PC-9 (cell line): Measurements from ENCODE around the gene GH1. TPM values are rescaled to one million over a fixed set of nuclear protein-coding genes. Genes with fewer than 3 reads are reported as not detected.

Experiments
- BruUV-seq: library from RNA; stranded (reverse); fragments of 400-500 nt; replicated peaks from 2 replicates; lab custom pipeline; 2021; lab: Mats Ljungman, UMichigan
- CTCF ChIA-PET: fragments of 300-600 bp; sonication (Branson Sonifier 250); formaldehyde crosslinking; loops from one replicate; lab custom pipeline; 2022; ENCODE audit warnings: antibody characterized with exemption; lab: Charles Lee
- POLR2A ChIA-PET: fragments of 300-600 bp; sonication (Branson Sonifier 250); formaldehyde crosslinking; loops from one replicate; lab custom pipeline; 2022; ENCODE audit warnings: antibody characterized with exemption; ENCODE audit not compliant: unreplicated experiment; lab: Charles Lee
- DNase-seq, 2 experiments: peaks; one replicate each; pipeline versions ENCODE4 v3.0.0 to v3.0.0-alpha.2; 2015 to 2022; ENCODE audit warnings: mixed read lengths in 1 of 2
- H2AFZ ChIP-seq: fragments of 200-600 bp; sonication (generic); 2 replicates; pipeline ENCODE4 v1.8.1; 2017; ENCODE audit warnings: antibody characterized with exemption
- H3F3A ChIP-seq: fragments of 200-600 bp; sonication (generic); 2 replicates; pipeline ENCODE4 v1.8.1; 2017; ENCODE audit warnings: antibody characterized with exemption, mild to moderate bottlenecking, low read depth; ENCODE audit not compliant: insufficient read depth
- H3K27ac ChIP-seq: fragments of 200-600 bp; sonication (generic); 2 replicates; pipeline ENCODE4 v1.6.1; 2016; ENCODE audit warnings: mixed run types
- H3K27me3 ChIP-seq: fragments of 200-600 bp; sonication (generic); 2 replicates; pipeline ENCODE4 v1.6.1; 2016; ENCODE audit warnings: low read depth, mixed run types; ENCODE audit not compliant: insufficient read depth
- H3K36me3 ChIP-seq: fragments of 200-600 bp; sonication (generic); 2 replicates; pipeline ENCODE4 v1.6.1; 2016; ENCODE audit warnings: low read depth, mixed run types
- H3K4me1 ChIP-seq: fragments of 200-600 bp; sonication (generic); replicated peaks from 2 replicates; pipeline ENCODE4 v1.6.1; 2016; ENCODE audit warnings: mixed run types; ENCODE audit not compliant: insufficient read depth
- H3K4me2 ChIP-seq: fragments of 200-600 bp; sonication (generic); 2 replicates; pipeline ENCODE4 v1.6.1; 2017; ENCODE audit warnings: mixed run types
- H3K4me3 ChIP-seq: fragments of 200-600 bp; sonication (generic); 2 replicates; pipeline ENCODE4 v1.6.1; 2016; ENCODE audit warnings: mixed run types
- H3K79me2 ChIP-seq: fragments of 200-600 bp; sonication (generic); 2 replicates; pipeline ENCODE4 v1.6.1; 2017; ENCODE audit warnings: low read depth, mixed run types
- H3K9me2 ChIP-seq: fragments of 200-600 bp; sonication (generic); 2 replicates; pipeline ENCODE4 v1.8.1; 2017; ENCODE audit warnings: mild to moderate bottlenecking; ENCODE audit not compliant: insufficient read depth
- H3K9me3 ChIP-seq: fragments of 200-600 bp; sonication (generic); 2 replicates; pipeline ENCODE4 v1.8.1; 2016; ENCODE audit warnings: low read depth; ENCODE audit not compliant: insufficient read depth
- H4K20me1 ChIP-seq: fragments of 200-600 bp; sonication (generic); 2 replicates; pipeline ENCODE4 v1.8.1; 2017; ENCODE audit not compliant: insufficient read depth
- EZH2 ChIP-seq: fragments of 200-600 bp; sonication (generic); IDR thresholded peaks from 2 replicates; pipeline ENCODE4 v1.8.0; 2017; ENCODE audit warnings: antibody characterized with exemption, low read depth
- intact Hi-C: fragments of 100-400 bp; cut with micrococcal nuclease; formaldehyde crosslinking; loops from one replicate; pipeline ENCODE4 v1.10.0; 2022; ENCODE audit not compliant: unreplicated experiment
- total RNA-seq: library from RNA; stranded (reverse); gene quantifications from 2 replicates; pipeline ENCODE4 v1.2.3, GENCODE V29; 2021
- TF ChIP-seq, protein P1 (sequence below): fragments of 200-600 bp; sonication (generic); conservative IDR thresholded peaks from 2 replicates; pipeline ENCODE4 v1.6.1; 2017; ENCODE audit warnings: mixed run types, antibody characterized with exemption, mild to moderate bottlenecking, moderate library complexity

Gene GH1
- total RNA-seq, 1 experiment from 2014 or later = not detected

DNA sequence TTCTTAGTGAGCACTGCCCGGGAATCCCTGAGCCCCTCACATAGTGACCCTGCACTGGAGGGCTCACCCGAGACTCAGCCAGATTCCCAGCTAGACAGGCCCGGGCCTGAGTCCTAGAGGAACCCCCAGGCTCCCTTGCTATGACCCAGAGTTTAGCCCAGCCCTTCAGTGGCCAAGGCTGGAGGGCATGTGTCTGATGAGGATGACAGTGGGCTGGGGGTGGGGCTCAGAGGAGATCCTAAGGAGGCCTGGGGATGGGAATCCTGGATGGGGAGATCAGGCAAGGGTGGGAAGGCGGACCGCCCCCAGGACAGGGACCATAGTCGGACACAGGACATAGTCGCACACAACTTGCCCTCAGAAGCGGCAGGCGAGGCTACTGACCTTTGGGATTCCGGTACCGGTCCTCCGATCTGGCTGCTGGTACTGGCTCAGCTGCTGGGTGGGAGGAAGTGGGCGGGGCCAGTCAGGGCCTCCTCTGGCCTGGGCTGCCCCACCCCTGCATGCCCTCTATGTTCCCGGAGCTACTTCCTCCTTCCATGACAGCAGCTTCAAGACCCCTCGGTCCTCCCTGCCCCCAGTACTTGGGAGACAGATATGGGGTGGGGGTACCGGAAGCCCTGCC, 12.4 kb upstream of the GH1 start:
- no peaks in the 10 kb centered on the region for H3K9me3 ChIP-seq
- intact Hi-C loops = no loop called here
- no peak overlapping the region for H3K4me3 ChIP-seq
- no peaks in the 10 kb centered on the region for H3F3A ChIP-seq
- H3K4me1 ChIP-seq = no peaks in the 10 kb centered on the region
- CTCF ChIA-PET = no interaction called here
- H3K4me2 ChIP-seq = no peak overlapping the region
- no TSS peak for BruUV-seq
- no peak overlapping the region for H2AFZ ChIP-seq
- no peaks in the 10 kb centered on the region for H3K36me3 ChIP-seq
- no peaks in the 10 kb centered on the region for H3K9me2 ChIP-seq
- H3K79me2 ChIP-seq = no peaks in the 10 kb centered on the region
- H3K27ac ChIP-seq = no peak overlapping the region
- H4K20me1 ChIP-seq = no peaks in the 10 kb centered on the region
- DNase-seq = no peak
- POLR2A ChIA-PET = no interaction called here
- H3K27me3 ChIP-seq = peaks cover 14% of the 10 kb centered on the region; the same call in 1 of the 2 replicates
- TF ChIP-seq, protein P1, sequence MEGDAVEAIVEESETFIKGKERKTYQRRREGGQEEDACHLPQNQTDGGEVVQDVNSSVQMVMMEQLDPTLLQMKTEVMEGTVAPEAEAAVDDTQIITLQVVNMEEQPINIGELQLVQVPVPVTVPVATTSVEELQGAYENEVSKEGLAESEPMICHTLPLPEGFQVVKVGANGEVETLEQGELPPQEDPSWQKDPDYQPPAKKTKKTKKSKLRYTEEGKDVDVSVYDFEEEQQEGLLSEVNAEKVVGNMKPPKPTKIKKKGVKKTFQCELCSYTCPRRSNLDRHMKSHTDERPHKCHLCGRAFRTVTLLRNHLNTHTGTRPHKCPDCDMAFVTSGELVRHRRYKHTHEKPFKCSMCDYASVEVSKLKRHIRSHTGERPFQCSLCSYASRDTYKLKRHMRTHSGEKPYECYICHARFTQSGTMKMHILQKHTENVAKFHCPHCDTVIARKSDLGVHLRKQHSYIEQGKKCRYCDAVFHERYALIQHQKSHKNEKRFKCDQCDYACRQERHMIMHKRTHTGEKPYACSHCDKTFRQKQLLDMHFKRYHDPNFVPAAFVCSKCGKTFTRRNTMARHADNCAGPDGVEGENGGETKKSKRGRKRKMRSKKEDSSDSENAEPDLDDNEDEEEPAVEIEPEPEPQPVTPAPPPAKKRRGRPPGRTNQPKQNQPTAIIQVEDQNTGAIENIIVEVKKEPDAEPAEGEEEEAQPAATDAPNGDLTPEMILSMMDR = no peak
- TF ChIP-seq EZH2 = no peak

DNA sequence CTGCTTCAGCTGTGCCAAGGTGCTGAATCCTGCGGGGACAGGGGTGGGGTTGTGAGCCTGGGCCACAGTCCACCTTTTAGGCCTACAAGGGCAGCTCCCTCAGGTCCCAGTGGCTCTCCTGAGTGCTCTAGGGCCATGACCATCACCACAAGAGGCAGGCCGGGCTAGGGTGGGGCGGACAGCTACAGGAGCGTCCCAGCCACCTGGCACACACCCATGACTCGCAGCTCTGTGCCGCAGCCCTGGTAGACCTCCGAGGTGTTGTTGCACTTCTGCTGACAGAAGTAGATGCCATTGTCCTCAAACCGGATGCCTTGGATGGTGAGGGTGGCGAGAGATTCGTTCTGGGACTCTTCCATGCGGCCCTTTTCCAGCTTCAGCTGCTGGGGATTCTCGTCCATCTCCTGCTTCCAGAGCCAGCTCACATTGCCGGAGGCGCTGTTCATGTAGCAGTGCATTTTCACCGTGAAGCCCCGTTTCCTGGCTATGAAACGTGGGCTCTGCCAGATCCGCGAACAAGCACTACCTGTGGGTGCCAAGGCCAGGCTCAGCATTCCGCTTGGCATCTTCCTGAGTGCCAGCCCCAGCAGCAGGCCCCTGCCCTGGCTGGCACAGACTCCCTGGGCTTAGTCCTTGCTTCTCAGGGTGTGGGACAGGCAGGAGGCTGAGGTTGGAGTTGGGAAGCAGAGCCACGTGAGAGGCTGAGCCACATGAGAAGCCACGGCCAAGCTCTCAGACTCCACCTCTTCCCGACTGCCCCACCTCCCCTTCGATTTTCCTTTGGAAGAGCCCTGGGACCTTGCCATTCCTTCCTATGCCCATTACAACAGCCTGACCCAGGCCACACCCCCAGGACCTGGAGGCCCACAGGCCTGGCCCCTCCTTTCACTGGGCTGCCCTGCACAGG, 11.5 kb upstream of the GH1 start:
- no peaks in the 10 kb centered on the region for H3K4me1 ChIP-seq
- intact Hi-C loops = no loop called here
- no peak for DNase-seq

More for the DNA sequence above, 11.5 kb upstream of the GH1 start:
- H4K20me1 ChIP-seq = no peaks in the 10 kb centered on the region
- TF ChIP-seq, protein P1 = no peak
- no peak for TF ChIP-seq EZH2
- no peak overlapping the region for H3K4me2 ChIP-seq
- ChIA-PET POLR2A (interaction anchor here (0.6 kb wide), 1 partner anchor 75 kb away, joined by 4 read pairs; no protein-coding TSS in a partner anchor), CTCF (interaction anchor here (0.5 to 0.6 kb wide), 2 partner anchors 78 to 91 kb away, joined by 4 read pairs; no protein-coding TSS in a partner anchor)
- no peaks in the 10 kb centered on the region for H3K9me2 ChIP-seq
- BruUV-seq = no TSS peak
- no peaks in the 10 kb centered on the region for H3K36me3 ChIP-seq
- H2AFZ ChIP-seq = no peak overlapping the region
- H3K79me2 ChIP-seq = no peaks in the 10 kb centered on the region
- peaks cover 14% of the 10 kb centered on the region; the same call in 1 of the 2 replicates for H3K27me3 ChIP-seq
- H3K27ac ChIP-seq = no peak overlapping the region
- no peak overlapping the region for H3K4me3 ChIP-seq
- H3K9me3 ChIP-seq = no peaks in the 10 kb centered on the region
- no peaks in the 10 kb centered on the region for H3F3A ChIP-seq
